Neural progenitor cell (in vitro differentiated cells): Measurements from ENCODE around the gene WDR5. TPM values are rescaled to one million over a fixed set of nuclear protein-coding genes. Genes with fewer than 3 reads are reported as not detected.

Source experiments
- DNase-seq: peaks from one replicate; pipeline ENCODE4 v3.0.0-alpha.2; 2016; ENCODE audit warnings: low spot score
- H2AFZ ChIP-seq: fragments of 200-600 bp; sonication (generic); replicated peaks from 2 replicates; pipeline ENCODE4 v1.6.1; 2016; ENCODE audit warnings: antibody characterized with exemption
- H3F3A ChIP-seq: fragments of 200-600 bp; sonication (generic); 2 replicates; pipeline ENCODE4 v1.6.1; 2016; ENCODE audit warnings: antibody characterized with exemption, low read depth
- H3K27ac ChIP-seq: fragments of 200-600 bp; sonication (generic); 2 replicates; pipeline ENCODE4 v1.5.1; 2016; ENCODE audit warnings: mild to moderate bottlenecking
- H3K27me3 ChIP-seq: fragments of 200-600 bp; sonication (generic); 2 replicates; pipeline ENCODE4 v1.6.1; 2016; ENCODE audit warnings: mild to moderate bottlenecking, moderate library complexity
- H3K36me3 ChIP-seq: fragments of 200-600 bp; sonication (generic); 2 replicates; pipeline ENCODE4 v1.5.1; 2016
- H3K4me1 ChIP-seq: fragments of 200-600 bp; sonication (generic); 2 replicates; pipeline ENCODE4 v1.6.1; 2016; ENCODE audit warnings: mixed run types
- H3K4me2 ChIP-seq: fragments of 200-600 bp; sonication (generic); 2 replicates; pipeline ENCODE4 v1.6.1; 2016
- H3K4me3 ChIP-seq: fragments of 200-600 bp; sonication (generic); 2 replicates; pipeline ENCODE4 v1.5.1; 2016
- H3K79me2 ChIP-seq: fragments of 200-600 bp; sonication (generic); 2 replicates; pipeline ENCODE4 v1.6.1; 2016; ENCODE audit warnings: low read depth
- H3K9ac ChIP-seq: fragments of 200-600 bp; sonication (generic); 2 replicates; pipeline ENCODE4 v1.6.1; 2016
- H3K9me3 ChIP-seq: fragments of 200-600 bp; sonication (generic); 2 replicates; pipeline ENCODE4 v1.5.1; 2016; ENCODE audit warnings: low read depth
- H4K20me1 ChIP-seq: fragments of 200-600 bp; sonication (generic); 2 replicates; pipeline ENCODE4 v1.6.1; 2016; ENCODE audit warnings: low read depth
- H3K27ac Mint-ChIP-seq: 3 replicates; pipeline ENCODE4 v1.8.0; 2021; ENCODE audit warnings: mixed read lengths
- H3K27me3 Mint-ChIP-seq: 2 replicates; pipeline ENCODE4 v1.8.0; 2022; ENCODE audit warnings: low read depth, mild to moderate bottlenecking, inconsistent platforms, moderate library complexity, mixed read lengths; ENCODE audit not compliant: insufficient read depth
- H3K36me3 Mint-ChIP-seq: 3 replicates; pipeline ENCODE4 v1.8.0; 2021; ENCODE audit warnings: mixed read lengths
- H3K4me1 Mint-ChIP-seq: 3 replicates; pipeline ENCODE4 v1.8.0; 2021; ENCODE audit warnings: mixed read lengths
- H3K4me3 Mint-ChIP-seq: 3 replicates; pipeline ENCODE4 v1.8.0; 2021; ENCODE audit warnings: mild to moderate bottlenecking, moderate library complexity, mixed read lengths
- H3K9me3 Mint-ChIP-seq: 3 replicates; pipeline ENCODE4 v1.8.0; 2020; ENCODE audit warnings: mixed read lengths
- CTCF ChIP-seq: fragments of 200-600 bp; sonication (generic); IDR thresholded peaks from 2 replicates; pipeline ENCODE4 v1.5.1; 2017; ENCODE audit warnings: antibody characterized with exemption, mild to moderate bottlenecking
- EZH2 ChIP-seq: fragments of 200-600 bp; sonication (generic); IDR thresholded peaks from 2 replicates; pipeline ENCODE4 v1.6.1; 2017; ENCODE audit warnings: antibody characterized with exemption, mild to moderate bottlenecking, moderate library complexity
- EZH2phosphoT487 ChIP-seq: fragments of 200-600 bp; sonication (generic); IDR thresholded peaks from 2 replicates; pipeline ENCODE4 v1.6.1; 2017; ENCODE audit warnings: antibody characterized with exemption
- total RNA-seq: library from RNA; depleted of rRNA; stranded (reverse); fragments of >200 nt; gene quantifications from 2 replicates; pipeline ENCODE4 v1.2.3, GENCODE V29; 2015; ENCODE audit warnings: low replicate concordance

The WDR5 gene
- total RNA-seq, 1 donor from 2014 or later = 26.7 TPM

DNA sequence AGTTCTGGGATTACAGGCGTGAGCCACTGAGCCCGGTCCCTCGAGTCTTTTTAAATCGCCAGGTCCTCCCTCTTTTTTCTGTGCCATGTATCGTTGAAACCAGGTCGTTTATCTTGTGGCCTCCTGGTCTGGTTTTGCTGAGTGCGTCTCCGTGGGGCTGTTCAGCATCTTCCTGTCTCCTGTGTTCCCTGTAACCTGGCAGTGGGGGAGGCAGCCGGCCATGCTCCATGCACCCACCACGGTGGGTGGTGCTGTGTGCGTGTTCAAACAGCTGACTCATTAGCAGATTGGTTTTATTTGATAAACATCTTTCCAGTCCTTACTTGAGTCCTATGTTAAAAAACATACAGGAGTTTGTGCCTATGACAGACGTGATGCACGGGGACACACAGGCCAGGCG is 25.8 kb downstream of the WDR5 start:
- TF ChIP-seq EZH2phosphoT487 = no peak
- TF ChIP-seq EZH2 = no peak
- no peak for TF ChIP-seq CTCF

DNA sequence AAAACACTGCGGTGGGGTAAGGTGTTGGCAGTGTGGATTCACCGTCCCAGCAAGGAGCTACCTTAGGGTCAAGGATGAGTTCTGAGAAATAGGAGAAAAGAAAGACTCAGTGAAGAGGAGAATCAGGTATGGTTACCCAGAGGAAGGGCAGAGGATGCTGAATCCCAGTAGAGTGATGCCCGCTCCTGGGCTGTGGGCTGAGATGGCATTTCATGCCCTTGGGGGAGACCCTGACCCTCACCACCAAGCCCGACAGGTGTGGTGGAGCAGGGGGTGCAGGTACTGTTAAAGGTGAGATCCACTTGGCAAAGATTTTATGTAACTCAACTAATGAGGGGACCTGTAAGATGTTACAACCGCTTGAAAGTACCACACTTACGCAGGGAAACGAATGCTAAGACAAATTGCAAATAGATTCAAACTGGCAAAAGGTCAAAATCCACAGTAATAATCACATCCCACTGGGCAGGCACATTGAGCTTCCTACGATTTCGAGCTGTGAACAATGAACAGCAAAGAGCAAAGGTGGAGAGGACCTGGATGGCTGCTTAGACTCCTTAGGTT is 26.4 kb downstream of the WDR5 start:
- peak overlapping the region; percentile 77 for H3K4me3 Mint-ChIP-seq
- Histone ChIP-seq H3K27ac (no peak overlapping the region), H3K79me2 (peaks cover 5% of the 10 kb centered on the region), H3F3A (peaks cover 22% of the 10 kb centered on the region), H3K9me3 (no peaks in the 10 kb centered on the region), H3K9ac (no peak overlapping the region), H3K36me3 (no peaks in the 10 kb centered on the region), H3K27me3 (peaks cover 16% of the 10 kb centered on the region), H4K20me1 (no peaks in the 10 kb centered on the region), H3K4me1 (no peaks in the 10 kb centered on the region), H3K4me2 (no peak overlapping the region), H2AFZ (no peak overlapping the region), H3K4me3 (no peak overlapping the region)
- no peaks in the 10 kb centered on the region for H3K27me3 Mint-ChIP-seq
- no peak overlapping the region for H3K27ac Mint-ChIP-seq
- peaks cover 7% of the 10 kb centered on the region for H3K4me1 Mint-ChIP-seq
- no peak for TF ChIP-seq EZH2phosphoT487
- no peak for TF ChIP-seq EZH2
- TF ChIP-seq CTCF = no peak
- H3K36me3 Mint-ChIP-seq = peaks cover 15% of the 10 kb centered on the region
- no peak for DNase-seq
- peaks cover 2% of the 10 kb centered on the region for H3K9me3 Mint-ChIP-seq

More for the DNA sequence above, 25.8 kb downstream of the WDR5 start:
- DNase-seq = no peak
- H3K9me3 Mint-ChIP-seq = peaks cover 2% of the 10 kb centered on the region
- no peak overlapping the region for H2AFZ ChIP-seq
- peaks cover 5% of the 10 kb centered on the region for H3K79me2 ChIP-seq
- no peak overlapping the region for H3K4me2 ChIP-seq
- H3K4me3 ChIP-seq = no peak overlapping the region
- no peak overlapping the region for H3K27ac Mint-ChIP-seq
- no peak overlapping the region for H3K4me3 Mint-ChIP-seq
- H3K27ac ChIP-seq = no peak overlapping the region
- H3K36me3 ChIP-seq = no peaks in the 10 kb centered on the region
- H4K20me1 ChIP-seq = no peaks in the 10 kb centered on the region
- peaks cover 13% of the 10 kb centered on the region for H3K36me3 Mint-ChIP-seq
- H3K27me3 Mint-ChIP-seq = no peaks in the 10 kb centered on the region
- H3K9me3 ChIP-seq = no peaks in the 10 kb centered on the region
- H3F3A ChIP-seq = peaks cover 22% of the 10 kb centered on the region
- no peak overlapping the region for H3K9ac ChIP-seq
- H3K27me3 ChIP-seq = peaks cover 16% of the 10 kb centered on the region
- no peaks in the 10 kb centered on the region for H3K4me1 ChIP-seq
- H3K4me1 Mint-ChIP-seq = peaks cover 7% of the 10 kb centered on the region

GRCh38 chr9:134162926-134163370 is 27.1 kb downstream of the WDR5 start:
- H3F3A ChIP-seq = peaks cover 22% of the 10 kb centered on the region
- H3K4me3 Mint-ChIP-seq = peak overlapping the region; percentile 77
- H3K36me3 ChIP-seq = no peaks in the 10 kb centered on the region
- H3K4me1 ChIP-seq = no peaks in the 10 kb centered on the region
- H3K9ac ChIP-seq = no peak overlapping the region
- H3K27me3 ChIP-seq = peaks cover 16% of the 10 kb centered on the region
- H2AFZ ChIP-seq = no peak overlapping the region
- H3K9me3 Mint-ChIP-seq = peaks cover 2% of the 10 kb centered on the region
- H3K4me2 ChIP-seq = no peak overlapping the region
- H3K27ac ChIP-seq = no peak overlapping the region
- no peaks in the 10 kb centered on the region for H3K27me3 Mint-ChIP-seq
- DNase-seq = no peak
- H4K20me1 ChIP-seq = no peaks in the 10 kb centered on the region
- no peak overlapping the region for H3K27ac Mint-ChIP-seq
- peaks cover 11% of the 10 kb centered on the region for H3K36me3 Mint-ChIP-seq
- H3K4me1 Mint-ChIP-seq = peaks cover 7% of the 10 kb centered on the region
- H3K9me3 ChIP-seq = no peaks in the 10 kb centered on the region
- TF ChIP-seq CTCF (no peak), EZH2phosphoT487 (no peak), EZH2 (no peak)
- H3K4me3 ChIP-seq = no peak overlapping the region
- H3K79me2 ChIP-seq = peaks cover 5% of the 10 kb centered on the region
